Camera-type eye (tissue), 1 donor: ENCODE results near the gene TPR. TPM values are rescaled to one million over a fixed set of nuclear protein-coding genes. Genes with fewer than 3 reads are reported as not detected.

ENCODE experiments used
- total RNA-seq: library from RNA; depleted of rRNA; stranded (reverse); fragments of >200 nt; gene quantifications from one replicate; pipeline ENCODE4 v1.2.3, GENCODE V29; 2014

TPR gene
- 166 TPM for total RNA-seq

DNA sequence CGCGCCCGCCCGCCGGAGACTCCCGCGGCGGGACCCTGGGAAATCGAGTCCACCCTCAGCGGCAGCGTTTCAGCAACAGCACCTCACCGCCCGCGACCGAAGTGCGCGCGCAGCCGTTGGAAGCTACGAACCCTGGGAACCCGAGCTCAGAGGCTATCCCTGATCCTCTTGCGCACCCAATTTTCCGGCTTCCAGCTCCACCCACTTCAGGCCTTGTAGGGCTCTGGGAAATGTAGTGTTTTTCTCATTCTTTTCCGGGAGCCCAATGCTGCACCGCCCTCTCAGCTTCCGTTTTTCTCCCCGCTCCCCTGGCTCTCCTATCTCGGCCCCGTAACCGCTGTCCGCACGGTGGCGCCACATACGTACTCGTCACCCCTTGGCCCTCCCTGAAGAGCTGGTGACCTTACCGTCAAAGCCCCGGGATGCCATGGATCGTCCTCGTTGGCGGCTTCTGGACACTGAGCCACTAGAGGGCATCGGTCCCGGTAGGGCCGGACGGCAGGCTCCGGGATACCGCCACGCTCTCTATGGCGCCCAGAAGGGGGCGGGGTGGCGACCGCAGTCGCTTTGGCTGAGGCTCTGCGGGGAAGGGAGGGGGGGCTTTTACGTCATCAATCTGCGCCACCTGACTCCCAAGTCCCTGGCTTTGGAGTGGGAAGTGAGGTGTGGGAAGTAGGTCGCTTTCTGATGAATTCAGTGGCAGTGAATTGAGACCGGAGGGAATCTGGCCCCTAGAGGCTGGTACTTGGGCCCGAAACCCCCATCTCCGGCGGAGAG is at the start of gene TPR, which contains the start of gene ODR4:
TSS of gene TPR (minus strand) at position 102 of the 777 bp plus-strand sequence. CDS start 225 bp downstream, outside the sequence.
TSS of gene ODR4 (plus strand) at position 687 of the 777 bp plus-strand sequence. CDS start 3,948 bp downstream, outside the sequence.

GRCh38 chr1:186295980-186296379 is 79.1 kb downstream of the TPR start, which contains the start of gene PRG4:
PRG4 (plus strand) TSS chr1:186296279.

Other genes with a start within 250 kb of the TPR start
- gene PRG4, start 79.0 kb downstream of the TPR start, total RNA-seq = 0.22 TPM
- gene ODR4, start 585 bp upstream of the TPR start, total RNA-seq = 46.9 TPM
- 285 TPM for gene PDC, start 85.9 kb upstream of the TPR start, total RNA-seq